Activated T-helper 2 cell treated with anti-CD3 and anti-CD28 coated beads, Interferon-gamma antibody, Interleukin-2, Interleukin-4, amounts not matched to agents 10 μg/mL and 5 μg/mL and 100 μg/mL, durations not matched to agents 14 hours and 24 hours and 36 hours (primary cell): Measurements from ENCODE around the gene CYTH3. TPM values are rescaled to one million over a fixed set of nuclear protein-coding genes. Genes with fewer than 3 reads are reported as not detected.

Experiments used
- DNase-seq: peaks from one replicate; pipeline ENCODE4 v3.0.0; 2021; ENCODE audit warnings: low spot score
- H3K27ac Mint-ChIP-seq: one replicate; pipeline ENCODE4 v1.8.0; 2021; ENCODE audit warnings: mixed read lengths
- H3K27me3 Mint-ChIP-seq: one replicate; pipeline ENCODE4 v1.8.0; 2021; ENCODE audit warnings: low read depth, mixed read lengths
- H3K36me3 Mint-ChIP-seq: one replicate; pipeline ENCODE4 v1.8.0; 2021; ENCODE audit warnings: low read depth, mixed read lengths
- H3K4me1 Mint-ChIP-seq: one replicate; pipeline ENCODE4 v1.8.0; 2021; ENCODE audit warnings: low read depth, mixed read lengths
- H3K4me3 Mint-ChIP-seq: one replicate; pipeline ENCODE4 v1.8.0; 2021; ENCODE audit warnings: low read depth, mild to moderate bottlenecking, moderate library complexity, mixed read lengths
- H3K9me3 Mint-ChIP-seq: one replicate; pipeline ENCODE4 v1.8.0; 2021; ENCODE audit warnings: mixed read lengths
- intact Hi-C: fragments of 100-400 bp; cut with micrococcal nuclease; formaldehyde crosslinking; loops from one replicate; pipeline ENCODE4 v1.15.1; 2023
- total RNA-seq: library from RNA; stranded (reverse); gene quantifications from 2 replicates; pipeline ENCODE4 v1.2.3, GENCODE V29; 2022

The CYTH3 gene
- total RNA-seq, 1 donor from 2014 or later: 1.2 TPM

GRCh38 chr7:6167587-6168476 is 104.6 kb downstream of the CYTH3 start:
- Mint-ChIP-seq H3K4me3 (no peak overlapping the region), H3K36me3 (no peaks in the 10 kb centered on the region), H3K9me3 (no peaks in the 10 kb centered on the region), H3K27ac (no peak overlapping the region), H3K27me3 (no peaks in the 10 kb centered on the region), H3K4me1 (peaks cover 3% of the 10 kb centered on the region)
- no peak for DNase-seq
- intact Hi-C loops: no loop called here

GRCh38 chr7:6167004-6167551 is 105.3 kb downstream of the CYTH3 start:
- no peaks in the 10 kb centered on the region for H3K36me3 Mint-ChIP-seq
- no peak overlapping the region for H3K27ac Mint-ChIP-seq
- peaks cover 5% of the 10 kb centered on the region for H3K4me1 Mint-ChIP-seq
- no peak for DNase-seq
- intact Hi-C loops: no loop called here
- no peaks in the 10 kb centered on the region for H3K27me3 Mint-ChIP-seq
- no peaks in the 10 kb centered on the region for H3K9me3 Mint-ChIP-seq
- no peak overlapping the region for H3K4me3 Mint-ChIP-seq

- Mint-ChIP-seq H3K9me3 (no peaks in the 10 kb centered on the region), H3K27ac (no peak overlapping the region), H3K36me3 (peaks cover 3% of the 10 kb centered on the region), H3K4me1 (peaks cover 9% of the 10 kb centered on the region), H3K27me3 (no peaks in the 10 kb centered on the region), H3K4me3 (no peak overlapping the region)
- DNase-seq: no peak
- intact Hi-C loops: no loop called here
Measured at GRCh38 chr7:6166443-6166891, 106.0 kb downstream of the CYTH3 start.

GRCh38 chr7:6165521-6166320 is 106.7 kb downstream of the CYTH3 start:
- Mint-ChIP-seq H3K9me3 (no peaks in the 10 kb centered on the region), H3K4me3 (no peak overlapping the region), H3K27ac (no peak overlapping the region), H3K4me1 (peaks cover 11% of the 10 kb centered on the region), H3K27me3 (no peaks in the 10 kb centered on the region), H3K36me3 (peaks cover 10% of the 10 kb centered on the region)
- no peak for DNase-seq
- intact Hi-C loops: no loop called here

- peaks cover 15% of the 10 kb centered on the region for H3K36me3 Mint-ChIP-seq
- H3K4me1 Mint-ChIP-seq: peaks cover 11% of the 10 kb centered on the region
- H3K9me3 Mint-ChIP-seq: no peaks in the 10 kb centered on the region
- intact Hi-C loops: no loop called here
- no peak overlapping the region for H3K4me3 Mint-ChIP-seq
- H3K27me3 Mint-ChIP-seq: no peaks in the 10 kb centered on the region
- DNase-seq: no peak
- no peak overlapping the region for H3K27ac Mint-ChIP-seq
Measured at GRCh38 chr7:6165075-6165474, 107.3 kb downstream of the CYTH3 start.

- no peak overlapping the region for H3K27ac Mint-ChIP-seq
- DNase-seq: no peak
- peaks cover 11% of the 10 kb centered on the region for H3K4me1 Mint-ChIP-seq
- no peaks in the 10 kb centered on the region for H3K27me3 Mint-ChIP-seq
- H3K9me3 Mint-ChIP-seq: no peaks in the 10 kb centered on the region
- H3K4me3 Mint-ChIP-seq: no peak overlapping the region
- H3K36me3 Mint-ChIP-seq: peaks cover 21% of the 10 kb centered on the region
- intact Hi-C loops: no loop called here
Measured at GRCh38 chr7:6164491-6164890, 107.9 kb downstream of the CYTH3 start.

- H3K4me1 Mint-ChIP-seq: peaks cover 11% of the 10 kb centered on the region
- intact Hi-C loops: no loop called here
- no peaks in the 10 kb centered on the region for H3K27me3 Mint-ChIP-seq
- H3K36me3 Mint-ChIP-seq: peaks cover 26% of the 10 kb centered on the region
- no peak overlapping the region for H3K27ac Mint-ChIP-seq
- no peaks in the 10 kb centered on the region for H3K9me3 Mint-ChIP-seq
- no peak for DNase-seq
- no peak overlapping the region for H3K4me3 Mint-ChIP-seq
Measured at GRCh38 chr7:6164010-6164409, 108.4 kb downstream of the CYTH3 start.

GRCh38 chr7:6163402-6163801 is 109.0 kb downstream of the CYTH3 start:
- Mint-ChIP-seq H3K27ac (no peak overlapping the region), H3K9me3 (no peaks in the 10 kb centered on the region), H3K4me1 (peaks cover 11% of the 10 kb centered on the region), H3K4me3 (no peak overlapping the region), H3K27me3 (no peaks in the 10 kb centered on the region), H3K36me3 (peaks cover 29% of the 10 kb centered on the region)
- no peak for DNase-seq
- intact Hi-C loops: no loop called here

- Mint-ChIP-seq H3K9me3 (no peaks in the 10 kb centered on the region), H3K4me3 (no peak overlapping the region), H3K36me3 (peaks cover 35% of the 10 kb centered on the region), H3K4me1 (peaks cover 11% of the 10 kb centered on the region), H3K27ac (no peak overlapping the region), H3K27me3 (no peaks in the 10 kb centered on the region)
- intact Hi-C loops: no loop called here
- DNase-seq: no peak
Measured at GRCh38 chr7:6162650-6163366, 109.6 kb downstream of the CYTH3 start.

- Mint-ChIP-seq H3K27ac (no peak overlapping the region), H3K27me3 (no peaks in the 10 kb centered on the region), H3K36me3 (peaks cover 38% of the 10 kb centered on the region), H3K4me3 (no peak overlapping the region), H3K4me1 (peaks cover 11% of the 10 kb centered on the region), H3K9me3 (no peaks in the 10 kb centered on the region)
- no peak for DNase-seq
- intact Hi-C loops: no loop called here
Measured at GRCh38 chr7:6162331-6162620, 110.1 kb downstream of the CYTH3 start.

GRCh38 chr7:6161463-6162330 is 110.7 kb downstream of the CYTH3 start:
- Mint-ChIP-seq H3K27me3 (no peaks in the 10 kb centered on the region), H3K9me3 (no peaks in the 10 kb centered on the region), H3K4me3 (no peak overlapping the region), H3K27ac (no peak overlapping the region), H3K36me3 (peaks cover 40% of the 10 kb centered on the region), H3K4me1 (peaks cover 11% of the 10 kb centered on the region)
- no peak for DNase-seq
- intact Hi-C loops: no loop called here

- Mint-ChIP-seq H3K36me3 (peaks cover 53% of the 10 kb centered on the region), H3K27ac (no peak overlapping the region), H3K27me3 (no peaks in the 10 kb centered on the region), H3K4me3 (no peak overlapping the region), H3K9me3 (no peaks in the 10 kb centered on the region), H3K4me1 (peaks cover 11% of the 10 kb centered on the region)
- intact Hi-C loops: no loop called here
- DNase-seq: no peak
Measured at GRCh38 chr7:6160191-6160623, 112.2 kb downstream of the CYTH3 start.
